NCI-H146 treated with DMSO at 0.1 percent for 48 hours (cell line): ENCODE measurements around the gene FRZB.
A peak's percentile ranks its signal among the peaks of the same experiment; 100 is the strongest.
"Not testable (repeated sequence)": the region's sequence is repeated elsewhere in the genome, so short reads cannot be mapped to it uniquely, and the experiment has no call there.

ENCODE experiments used
- DNase-seq: peaks from one replicate; lab custom pipeline; 2025; ENCODE audit not compliant: unreplicated experiment; lab: John Stamatoyannopoulos, UW

FRZB gene

GRCh38 chr2:182866461-182867406 lies at the start of gene FRZB:
Gene FRZB, minus strand, starts transcription at chr2:182866637. Its CDS starts 85 bp downstream, at chr2:182866552.
- peak; percentile 45 for DNase-seq

GRCh38 chr2:182915369-182916326 lies 49.2 kb upstream of the FRZB start:
- DNase-seq, result no peak

- no peak for DNase-seq
Measured at GRCh38 chr2:182914852-182915251, 48.4 kb upstream of the FRZB start.

- DNase-seq, result no peak
Measured at GRCh38 chr2:182913064-182913463, 46.6 kb upstream of the FRZB start.

- no peak for DNase-seq
Measured at GRCh38 chr2:182912518-182912915, 46.1 kb upstream of the FRZB start.

GRCh38 chr2:182911813-182912517 lies 45.5 kb upstream of the FRZB start:
- no peak for DNase-seq

GRCh38 chr2:182910965-182911364 lies 44.5 kb upstream of the FRZB start:
- no peak for DNase-seq

GRCh38 chr2:182907081-182907830 lies 40.8 kb upstream of the FRZB start:
- DNase-seq, result no peak

GRCh38 chr2:182906454-182906853 lies 40.0 kb upstream of the FRZB start:
- DNase-seq, result no peak

- no peak for DNase-seq
Measured at GRCh38 chr2:182904844-182905243, 38.4 kb upstream of the FRZB start.

- no peak for DNase-seq
Measured at GRCh38 chr2:182903566-182903965, 37.1 kb upstream of the FRZB start.

GRCh38 chr2:182901748-182902147 lies 35.3 kb upstream of the FRZB start:
- no peak for DNase-seq

- DNase-seq, result no peak
Measured at GRCh38 chr2:182898718-182899117, 32.3 kb upstream of the FRZB start.

- no peak for DNase-seq
Measured at GRCh38 chr2:182897137-182897536, 30.7 kb upstream of the FRZB start.

- no peak for DNase-seq
Measured at GRCh38 chr2:182895798-182896197, 29.4 kb upstream of the FRZB start.

- DNase-seq, result no peak
Measured at GRCh38 chr2:182895169-182895568, 28.7 kb upstream of the FRZB start.

GRCh38 chr2:182894174-182894573 lies 27.7 kb upstream of the FRZB start:
- DNase-seq, result no peak

- DNase-seq, result no peak
Measured at GRCh38 chr2:182893666-182894065, 27.2 kb upstream of the FRZB start.

- not testable (repeated sequence) for DNase-seq
Measured at GRCh38 chr2:182893035-182893434, 26.6 kb upstream of the FRZB start.

GRCh38 chr2:182891611-182892010 lies 25.2 kb upstream of the FRZB start:
- no peak for DNase-seq
